Activated naive CD8-positive, alpha-beta T cell (primary cell): ENCODE data around the gene PPFIA2.

Experiments used
- H3K27ac Mint-ChIP-seq: one replicate; pipeline ENCODE4 v1.8.0; 2021; ENCODE audit warnings: mixed read lengths
- H3K27me3 Mint-ChIP-seq: one replicate; pipeline ENCODE4 v1.8.0; 2021; ENCODE audit warnings: mixed read lengths
- H3K36me3 Mint-ChIP-seq: one replicate; pipeline ENCODE4 v1.8.0; 2021; ENCODE audit warnings: mixed read lengths
- H3K4me1 Mint-ChIP-seq: one replicate; pipeline ENCODE4 v1.8.0; 2021; ENCODE audit warnings: low read depth, mixed read lengths
- H3K4me3 Mint-ChIP-seq: one replicate; pipeline ENCODE4 v1.8.0; 2021; ENCODE audit warnings: mild to moderate bottlenecking, mixed read lengths
- H3K9me3 Mint-ChIP-seq: one replicate; pipeline ENCODE4 v1.8.0; 2021; ENCODE audit warnings: low read depth, mixed read lengths

Gene PPFIA2

DNA sequence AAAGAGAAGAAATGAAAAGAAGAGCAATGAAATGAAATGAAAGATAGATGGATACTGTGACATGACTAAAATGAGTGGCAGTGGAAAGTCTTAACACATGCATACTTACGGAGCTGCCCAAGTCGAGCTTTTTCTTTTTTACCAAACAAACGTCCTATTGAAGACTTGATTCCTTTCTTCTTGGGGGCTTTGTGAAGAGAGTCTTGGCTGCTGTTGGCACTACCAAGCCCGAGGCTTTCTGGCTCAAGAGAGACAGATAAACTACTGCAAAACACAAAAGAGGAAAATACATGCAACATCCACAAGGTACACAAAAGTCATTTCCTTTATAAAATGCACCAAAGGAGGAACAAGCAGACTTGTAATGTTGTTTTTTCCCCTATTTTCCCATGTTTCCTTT lies 420.1 kb downstream of the PPFIA2 start:
- no peak overlapping the region for H3K27ac Mint-ChIP-seq
- no peaks in the 10 kb centered on the region for H3K4me1 Mint-ChIP-seq
- H3K4me3 Mint-ChIP-seq = no peak overlapping the region
- H3K9me3 Mint-ChIP-seq = peaks cover 9% of the 10 kb centered on the region
- no peaks in the 10 kb centered on the region for H3K36me3 Mint-ChIP-seq
- no peaks in the 10 kb centered on the region for H3K27me3 Mint-ChIP-seq

DNA sequence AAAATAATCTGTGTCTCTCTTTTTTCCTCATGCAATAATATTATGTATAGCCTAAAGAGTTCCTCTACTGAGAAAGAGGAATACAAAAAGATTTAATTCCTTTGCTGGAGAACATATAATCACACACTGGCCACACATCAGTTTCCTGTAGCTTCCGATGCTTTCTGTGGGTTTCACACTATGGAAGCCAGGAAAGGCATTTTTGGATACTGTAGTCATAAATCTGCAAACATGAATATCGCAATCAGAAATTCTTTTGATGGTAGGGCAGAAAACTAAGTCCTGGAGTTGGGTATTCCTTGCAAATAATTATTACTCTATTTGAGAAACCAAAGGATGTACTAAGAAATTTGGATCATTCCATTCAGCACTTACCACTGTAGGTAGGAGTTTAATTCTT lies 421.3 kb downstream of the PPFIA2 start:
- Mint-ChIP-seq H3K4me1 (no peaks in the 10 kb centered on the region), H3K36me3 (no peaks in the 10 kb centered on the region)

DNA sequence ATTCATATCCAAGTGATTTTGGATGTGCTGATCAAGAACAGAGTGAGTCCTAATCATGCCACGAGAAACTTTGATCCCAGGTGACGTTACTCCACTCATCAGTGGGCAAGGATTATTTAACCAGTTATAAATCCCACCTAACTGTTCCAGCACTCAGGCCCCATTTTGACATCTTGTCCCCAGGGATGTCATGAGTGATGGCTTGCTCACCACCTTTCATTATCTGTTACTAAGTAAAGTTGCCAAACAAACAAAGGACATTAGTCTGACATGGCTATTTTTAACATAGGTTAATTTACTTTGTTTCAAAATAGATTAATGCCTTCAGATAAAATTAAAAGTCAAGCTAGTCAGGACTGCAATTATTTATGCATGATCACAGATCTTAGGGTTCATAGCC lies 425.3 kb downstream of the PPFIA2 start:
- Mint-ChIP-seq H3K27ac (no peak overlapping the region), H3K4me1 (no peaks in the 10 kb centered on the region), H3K4me3 (no peak overlapping the region), H3K27me3 (no peaks in the 10 kb centered on the region), H3K36me3 (no peaks in the 10 kb centered on the region), H3K9me3 (peaks cover 5% of the 10 kb centered on the region)

More for the DNA sequence above, 421.3 kb downstream of the PPFIA2 start:
- Mint-ChIP-seq H3K27ac (no peak overlapping the region), H3K4me3 (no peak overlapping the region), H3K9me3 (peaks cover 9% of the 10 kb centered on the region), H3K27me3 (no peaks in the 10 kb centered on the region)

DNA sequence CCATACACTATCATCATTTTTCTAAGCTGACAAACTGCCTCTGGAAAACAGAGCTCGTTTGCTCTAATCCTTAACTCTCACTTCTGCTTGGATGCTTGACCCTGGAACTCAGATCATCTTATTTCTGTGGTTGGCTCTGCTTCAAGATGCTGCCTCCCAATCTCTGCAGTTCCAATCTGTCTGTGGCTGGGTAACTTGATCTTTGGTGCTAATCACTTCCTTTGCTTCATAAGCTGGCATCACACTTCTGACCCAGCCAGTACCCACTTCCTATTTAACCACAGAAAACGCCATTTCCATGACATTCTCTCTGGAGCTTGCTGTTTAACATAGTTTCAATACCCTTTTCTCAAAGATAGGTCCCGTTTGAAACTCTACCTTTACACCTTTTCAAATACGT lies 427.1 kb downstream of the PPFIA2 start:
- Mint-ChIP-seq H3K27me3 (no peaks in the 10 kb centered on the region), H3K27ac (no peak overlapping the region), H3K4me1 (no peaks in the 10 kb centered on the region), H3K36me3 (no peaks in the 10 kb centered on the region), H3K9me3 (peaks cover 5% of the 10 kb centered on the region), H3K4me3 (no peak overlapping the region)

DNA sequence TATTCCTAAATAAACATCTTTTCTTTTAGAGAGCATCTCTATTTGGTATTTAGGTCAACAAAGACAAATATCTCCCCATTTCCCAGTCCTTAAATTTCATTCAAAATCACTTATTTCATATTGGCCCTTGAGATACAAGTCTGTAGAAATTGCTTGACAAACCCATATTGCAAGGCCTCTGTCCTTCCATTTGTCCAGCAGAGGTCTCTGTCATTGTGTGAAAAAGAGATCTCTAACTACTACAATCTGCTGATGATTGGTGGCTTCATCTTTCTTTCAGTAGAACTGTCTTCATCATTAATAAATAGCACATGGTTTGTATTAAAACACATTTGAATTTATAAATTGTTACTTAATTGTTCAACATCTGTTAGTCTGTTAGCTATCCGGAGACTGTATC lies 428.7 kb downstream of the PPFIA2 start:
- Mint-ChIP-seq H3K36me3 (no peaks in the 10 kb centered on the region), H3K4me3 (no peak overlapping the region), H3K4me1 (no peaks in the 10 kb centered on the region), H3K27ac (no peak overlapping the region), H3K9me3 (peaks cover 5% of the 10 kb centered on the region), H3K27me3 (no peaks in the 10 kb centered on the region)

DNA sequence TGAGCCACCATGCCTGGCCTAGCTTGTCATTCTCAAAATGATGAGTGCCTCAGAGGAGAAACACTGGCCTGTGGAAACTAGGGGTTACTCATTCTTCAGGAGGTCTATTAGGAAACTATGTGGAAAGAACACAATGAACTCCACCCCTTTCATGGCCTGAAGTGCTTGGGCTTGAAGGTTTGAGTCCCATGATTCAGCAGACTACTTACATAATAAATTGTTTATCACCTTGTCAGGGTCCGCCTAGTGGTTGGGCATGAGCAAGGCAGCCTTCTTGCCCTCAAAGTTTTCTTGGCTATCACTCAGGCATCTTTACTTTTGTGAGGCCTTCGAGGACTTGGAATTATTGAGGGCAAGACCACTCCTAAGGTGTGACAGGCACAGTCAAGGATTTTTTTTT lies 430.1 kb downstream of the PPFIA2 start:
- Mint-ChIP-seq H3K9me3 (no peaks in the 10 kb centered on the region), H3K36me3 (no peaks in the 10 kb centered on the region), H3K27me3 (no peaks in the 10 kb centered on the region), H3K27ac (no peak overlapping the region), H3K4me3 (no peak overlapping the region), H3K4me1 (no peaks in the 10 kb centered on the region)

DNA sequence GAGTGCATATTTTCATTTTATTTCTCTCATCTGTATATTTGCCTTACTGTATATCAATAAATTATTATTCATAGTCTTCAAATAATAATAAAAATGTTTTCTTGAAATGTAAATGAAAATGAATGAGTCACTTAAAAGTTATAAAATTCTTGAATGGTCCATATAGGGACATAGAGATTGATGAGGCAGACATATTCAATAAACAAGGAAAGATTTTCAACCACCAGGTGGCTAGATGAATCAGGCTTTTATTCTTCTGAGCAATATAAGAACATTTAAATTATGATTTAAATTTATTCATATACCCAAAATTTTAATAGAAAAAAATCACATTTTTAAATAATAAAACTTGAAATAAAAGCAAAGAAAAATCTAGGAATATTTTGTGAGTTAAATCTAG lies 431.7 kb downstream of the PPFIA2 start:
- Mint-ChIP-seq H3K4me1 (no peaks in the 10 kb centered on the region), H3K9me3 (no peaks in the 10 kb centered on the region), H3K27ac (no peak overlapping the region), H3K36me3 (no peaks in the 10 kb centered on the region), H3K27me3 (no peaks in the 10 kb centered on the region), H3K4me3 (no peak overlapping the region)

DNA sequence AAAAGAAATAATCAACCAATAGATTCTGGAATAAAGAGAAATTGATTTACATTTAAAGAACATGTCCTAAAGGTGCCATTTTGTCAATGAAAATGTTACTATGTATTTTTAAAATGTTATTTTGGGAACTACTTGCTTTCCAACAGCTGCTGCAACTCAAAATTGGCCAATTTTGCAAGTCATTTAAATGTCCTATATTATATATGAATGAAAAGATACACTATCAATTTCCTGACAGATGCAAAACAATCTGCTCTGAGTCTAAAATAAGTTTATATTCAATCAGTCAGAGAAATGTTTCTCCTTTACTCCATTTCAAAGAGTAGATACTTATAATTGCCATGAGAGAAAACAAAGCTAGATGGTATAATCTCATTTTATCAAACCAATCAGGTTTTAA lies 434.1 kb downstream of the PPFIA2 start:
- no peaks in the 10 kb centered on the region for H3K9me3 Mint-ChIP-seq
- no peaks in the 10 kb centered on the region for H3K36me3 Mint-ChIP-seq
- no peak overlapping the region for H3K27ac Mint-ChIP-seq
- no peaks in the 10 kb centered on the region for H3K4me1 Mint-ChIP-seq
- no peak overlapping the region for H3K4me3 Mint-ChIP-seq
- no peaks in the 10 kb centered on the region for H3K27me3 Mint-ChIP-seq

DNA sequence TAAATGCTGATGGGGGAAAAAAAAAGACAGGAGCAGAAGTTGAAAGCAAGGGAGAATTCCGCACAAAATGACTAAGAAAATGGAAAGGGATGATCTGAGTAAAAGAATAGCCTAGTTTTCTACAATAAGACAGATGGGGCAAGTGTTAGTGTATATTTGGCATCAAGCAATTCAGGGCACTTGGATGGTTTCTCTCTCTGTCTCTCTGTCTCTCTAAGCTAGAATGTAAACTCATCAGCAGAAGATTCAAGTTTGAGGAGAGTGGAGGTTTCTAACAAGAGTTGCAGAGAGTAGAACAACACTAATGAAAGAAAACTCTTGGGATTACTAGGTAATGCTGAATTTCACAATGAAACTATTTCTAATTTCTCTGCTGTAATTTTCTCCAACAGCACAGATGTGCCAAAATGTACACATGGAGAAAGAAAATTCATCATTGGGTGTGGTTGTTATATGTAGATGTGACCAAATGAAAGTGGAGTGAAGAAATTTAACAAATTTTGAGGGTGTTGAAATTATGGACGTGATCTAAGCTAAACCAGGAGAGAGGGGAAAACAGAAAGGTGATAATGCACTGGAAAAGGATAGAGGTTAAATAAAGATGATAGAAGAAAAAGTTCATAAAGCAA lies 444.1 kb downstream of the PPFIA2 start:
- Mint-ChIP-seq H3K4me1 (no peaks in the 10 kb centered on the region), H3K27ac (no peak overlapping the region), H3K4me3 (no peak overlapping the region), H3K36me3 (no peaks in the 10 kb centered on the region), H3K9me3 (no peaks in the 10 kb centered on the region), H3K27me3 (no peaks in the 10 kb centered on the region)

DNA sequence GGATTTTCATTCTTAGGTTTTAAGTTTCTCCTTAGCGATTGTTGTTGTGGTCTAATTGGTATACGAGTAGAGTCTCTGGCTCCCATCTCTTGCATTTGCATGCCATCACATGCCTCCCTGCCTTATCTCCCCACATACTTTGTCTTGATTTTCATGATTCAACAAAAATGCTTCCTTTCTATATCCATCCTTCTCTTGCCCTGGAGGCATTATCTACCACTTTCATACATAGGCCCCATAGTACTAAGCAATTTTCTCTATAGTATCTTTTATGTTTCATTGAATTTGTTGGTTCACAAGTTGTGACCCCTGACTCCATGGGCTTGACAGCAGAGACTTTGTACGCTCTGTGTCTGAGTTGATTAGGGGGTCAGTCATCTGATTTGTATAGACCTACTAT lies 455.2 kb downstream of the PPFIA2 start:
- Mint-ChIP-seq H3K36me3 (no peaks in the 10 kb centered on the region), H3K4me1 (no peaks in the 10 kb centered on the region), H3K9me3 (no peaks in the 10 kb centered on the region), H3K27me3 (no peaks in the 10 kb centered on the region), H3K27ac (no peak overlapping the region), H3K4me3 (no peak overlapping the region)

DNA sequence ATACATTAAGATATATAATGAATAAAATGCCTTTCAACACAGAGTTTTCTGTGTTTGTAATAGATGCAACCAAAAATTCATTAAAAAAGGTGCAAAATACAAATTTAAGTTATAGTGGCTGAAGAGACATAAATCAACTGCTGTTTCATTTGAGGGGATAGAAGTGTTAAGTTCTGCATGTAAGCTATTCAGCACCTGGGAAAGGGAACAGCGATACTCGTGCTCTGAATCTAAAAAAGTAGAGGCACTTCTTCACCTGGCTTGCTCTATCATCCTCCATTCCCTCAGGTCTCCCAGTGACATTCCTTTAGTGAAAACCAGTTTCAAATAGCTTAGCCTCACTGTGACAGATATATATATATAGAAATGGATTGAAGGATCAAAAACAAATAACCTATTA lies 458.7 kb downstream of the PPFIA2 start:
- Mint-ChIP-seq H3K4me1 (no peaks in the 10 kb centered on the region), H3K4me3 (no peak overlapping the region), H3K9me3 (no peaks in the 10 kb centered on the region), H3K27ac (no peak overlapping the region), H3K36me3 (no peaks in the 10 kb centered on the region), H3K27me3 (no peaks in the 10 kb centered on the region)

DNA sequence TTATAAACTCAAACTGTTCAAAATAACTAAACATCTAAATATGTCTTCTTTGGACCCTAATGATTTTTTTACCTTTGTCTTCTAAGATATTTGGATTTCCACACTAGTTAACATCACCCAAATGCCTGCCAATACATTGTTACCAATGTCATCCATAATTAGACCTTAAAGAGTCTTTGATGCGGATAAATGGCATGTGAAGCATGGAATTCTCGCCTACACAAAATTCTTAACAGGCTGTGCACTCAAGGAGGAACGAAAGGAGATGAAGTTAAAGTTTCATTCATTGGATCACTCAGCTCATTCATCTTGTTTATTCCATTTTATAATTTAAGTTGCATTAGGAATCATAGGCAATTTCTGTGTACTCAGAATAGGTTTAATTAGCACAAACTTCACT lies 461.5 kb downstream of the PPFIA2 start:
- H3K27ac Mint-ChIP-seq = no peak overlapping the region
- H3K9me3 Mint-ChIP-seq = peaks cover 12% of the 10 kb centered on the region
- H3K27me3 Mint-ChIP-seq = no peaks in the 10 kb centered on the region
- no peaks in the 10 kb centered on the region for H3K36me3 Mint-ChIP-seq
- H3K4me3 Mint-ChIP-seq = no peak overlapping the region
- H3K4me1 Mint-ChIP-seq = no peaks in the 10 kb centered on the region

DNA sequence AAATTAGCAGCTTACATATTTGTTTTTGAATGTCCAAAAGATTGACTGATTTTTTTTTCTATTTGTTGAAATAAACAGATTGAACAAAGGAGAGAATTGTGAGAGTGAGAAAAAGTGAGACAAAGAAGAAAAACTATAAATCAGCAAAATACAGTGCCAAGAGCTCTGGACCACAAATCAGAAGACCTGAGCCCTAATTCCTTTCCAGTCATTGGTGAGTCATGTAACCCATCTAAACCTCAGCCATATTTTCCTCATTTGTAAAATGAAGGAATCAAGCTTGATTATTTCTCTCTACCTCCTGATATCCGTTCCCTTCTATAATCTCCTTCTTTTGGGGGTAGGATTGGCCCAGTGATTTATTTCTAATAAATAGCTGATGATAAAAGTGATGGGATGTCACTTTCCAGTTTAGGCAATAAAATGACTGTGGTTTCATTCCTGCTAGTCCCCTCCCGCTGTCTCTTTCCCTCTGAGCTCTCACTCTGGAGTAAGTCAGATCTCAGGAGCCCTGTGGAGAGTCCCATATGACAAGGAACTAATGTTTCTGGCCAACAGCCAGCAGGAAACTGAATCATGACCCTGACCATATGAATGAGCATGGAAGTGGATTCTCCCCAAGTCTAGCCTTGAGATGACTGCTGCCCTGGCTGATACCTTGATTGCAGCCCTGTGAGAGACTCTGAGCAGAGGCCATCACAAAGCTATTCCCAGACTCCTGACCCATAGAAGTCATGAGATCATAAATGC lies 462.4 kb downstream of the PPFIA2 start:
- peaks cover 12% of the 10 kb centered on the region for H3K9me3 Mint-ChIP-seq
- H3K4me3 Mint-ChIP-seq = no peak overlapping the region
- H3K27ac Mint-ChIP-seq = no peak overlapping the region
- H3K4me1 Mint-ChIP-seq = no peaks in the 10 kb centered on the region
- H3K36me3 Mint-ChIP-seq = no peaks in the 10 kb centered on the region
- H3K27me3 Mint-ChIP-seq = no peaks in the 10 kb centered on the region

DNA sequence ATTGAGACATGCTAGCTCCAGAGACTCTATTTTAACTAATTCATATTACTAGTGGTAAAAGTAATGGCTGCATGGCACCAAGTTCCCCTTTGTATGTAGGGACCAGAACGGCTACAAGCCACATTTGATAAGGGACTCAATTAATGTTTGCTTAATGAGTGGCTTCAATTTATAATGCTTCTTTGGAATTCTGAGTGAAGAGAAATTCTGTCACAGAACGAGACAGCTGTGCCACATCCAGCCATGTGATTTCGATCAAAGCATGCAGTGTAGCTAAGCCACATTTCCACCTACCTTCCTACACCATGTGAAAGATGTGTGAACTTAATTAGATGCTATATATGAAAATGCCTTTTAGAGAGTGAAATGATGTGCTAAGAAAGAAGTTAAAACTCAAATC lies 463.9 kb downstream of the PPFIA2 start:
- Mint-ChIP-seq H3K9me3 (peaks cover 12% of the 10 kb centered on the region), H3K4me3 (no peak overlapping the region)

DNA sequence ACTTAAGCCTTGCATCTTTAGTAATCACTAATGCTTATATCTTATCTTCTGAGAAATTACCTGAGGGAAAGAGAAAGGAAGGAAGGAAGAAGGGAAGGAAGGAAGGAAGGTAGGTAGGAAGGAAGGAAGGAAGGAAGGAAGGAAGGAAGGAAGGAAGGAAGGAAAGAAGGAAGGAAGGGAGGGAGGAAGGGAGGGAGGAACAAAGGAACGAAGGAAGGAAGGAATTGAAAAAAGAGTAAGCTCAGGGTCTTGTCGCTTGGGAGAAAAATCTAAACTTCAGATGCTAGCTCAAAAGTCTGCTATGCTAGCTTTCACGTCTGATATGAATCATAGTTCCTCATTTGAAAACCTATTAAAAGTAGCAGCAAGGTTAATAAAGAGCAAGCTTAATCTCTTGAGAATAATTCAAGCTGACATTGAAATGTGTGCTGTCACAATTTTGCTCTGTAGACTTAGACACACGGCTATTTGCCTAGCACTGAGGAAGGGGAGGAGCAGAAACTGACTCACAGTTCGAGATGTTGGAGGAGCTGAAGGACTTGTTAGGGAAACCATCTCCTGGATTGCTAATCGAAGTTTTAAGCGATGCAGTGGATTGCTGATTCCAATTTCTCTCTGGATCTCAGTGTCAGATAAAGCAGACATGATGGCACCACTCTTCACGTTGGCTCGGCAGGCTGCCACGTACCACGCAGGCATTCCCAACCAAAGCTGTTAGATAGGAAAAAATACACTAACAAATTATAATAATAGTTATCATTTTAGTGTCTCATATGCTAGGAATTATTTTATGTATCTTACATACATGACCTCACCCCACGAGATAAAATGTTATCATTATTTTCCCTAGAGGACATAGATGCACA lies 464.6 kb downstream of the PPFIA2 start:
- Mint-ChIP-seq H3K27ac (no peak overlapping the region), H3K27me3 (no peaks in the 10 kb centered on the region), H3K4me1 (no peaks in the 10 kb centered on the region), H3K36me3 (no peaks in the 10 kb centered on the region), H3K4me3 (no peak overlapping the region), H3K9me3 (peaks cover 12% of the 10 kb centered on the region)

More for the DNA sequence above, 463.9 kb downstream of the PPFIA2 start:
- Mint-ChIP-seq H3K36me3 (no peaks in the 10 kb centered on the region), H3K27ac (no peak overlapping the region), H3K27me3 (no peaks in the 10 kb centered on the region), H3K4me1 (no peaks in the 10 kb centered on the region)
